H1 (cell line): Measurements from ENCODE around the gene HBQ1. TPM values are rescaled to one million over a fixed set of nuclear protein-coding genes. Genes with fewer than 3 reads are reported as not detected.
A peak's percentile ranks its signal among the peaks of the same experiment; 100 is the strongest.

ENCODE experiments used
- CTCF ChIP-seq, 3 experiments: IDR thresholded peaks; 1 replicate in 2 of 3; 2 replicates in 1 of 3; pipeline versions ENCODE4 v1.5.1 to v1.6.1; 2011; ENCODE audit warnings: low read length in 3 of 3, mild to moderate bottlenecking in 3 of 3, inconsistent platforms in 2 of 3, low read depth in 1 of 3, moderate library complexity in 1 of 3; ENCODE audit not compliant: insufficient read depth in 1 of 3; ENCODE audit errors: control extremely low read depth in 1 of 3
- EZH2 ChIP-seq: fragments of 200-600 bp; sonication (generic); IDR thresholded peaks from 2 replicates; pipeline ENCODE4 v1.7.1; 2012; ENCODE audit warnings: low read depth, mild to moderate bottlenecking, moderate library complexity, low read length, inconsistent platforms; ENCODE audit not compliant: severe bottlenecking
- FOSL1 ChIP-seq: IDR thresholded peaks from 2 replicates; pipeline ENCODE4 v1.6.1; 2011; ENCODE audit warnings: mild to moderate bottlenecking, low read depth, low read length, moderate library complexity; ENCODE audit not compliant: insufficient read depth
- GABPA ChIP-seq: IDR thresholded peaks from 2 replicates; pipeline ENCODE4 v1.6.1; 2011; ENCODE audit warnings: mild to moderate bottlenecking, low read length, moderate library complexity, borderline replicate concordance; ENCODE audit not compliant: insufficient read depth
- HDAC2 ChIP-seq, 2 experiments: fragments of 300-600 bp in 1 of 2; sonication (generic) in 1 of 2; IDR thresholded peaks; 2 replicates each; pipeline ENCODE4 v1.6.1; 2011 to 2012; ENCODE audit warnings: low read depth in 2 of 2, low read length in 2 of 2, mild to moderate bottlenecking in 2 of 2, moderate library complexity in 2 of 2, borderline replicate concordance in 1 of 2, inconsistent platforms in 1 of 2
- NRF1 ChIP-seq: IDR thresholded peaks from 2 replicates; pipeline ENCODE4 v1.6.1; 2011; ENCODE audit warnings: mild to moderate bottlenecking, low read depth, low read length, improper control_type of control experiment
- PHF8 ChIP-seq: fragments of 200-600 bp; sonication (generic); conservative IDR thresholded peaks from 2 replicates; pipeline ENCODE4 v1.7.1; 2012; ENCODE audit warnings: low read depth, mild to moderate bottlenecking, inconsistent platforms, low read length, moderate library complexity
- POLR2AphosphoS5 ChIP-seq: IDR thresholded peaks from 2 replicates; pipeline ENCODE4 v1.6.1; 2011; ENCODE audit warnings: low read depth, low read length
- TAF7 ChIP-seq: optimal IDR thresholded peaks from 2 replicates; pipeline ENCODE3; 2011; ENCODE audit warnings: low read depth, mild to moderate bottlenecking, inconsistent platforms, low read length, moderate library complexity, borderline replicate concordance
- polyA plus RNA-seq, 7 experiments: library from polyadenylated mRNA; depleted of rRNA in 3 of 7; stranded (reverse) in 5 of 7; unstranded in 2 of 7; fragments of >200 nt in 5 of 7; fragments of 200-250 nt in 2 of 7; gene quantifications; 1 replicate in 5 of 7; 2 replicates in 1 of 7; 4 replicates in 1 of 7; pipeline versions ENCODE4 v1.2.1 to v1.2.3, GENCODE V29; 2011 to 2013; ENCODE audit warnings: missing spikeins in 2 of 7, mixed read lengths in 2 of 7
- total RNA-seq: library from RNA; stranded (reverse); fragmentation: NEBNext Ultra II Directional; extraction: Animal tissue kit (Norgen Biotek cat#: 25700); gene quantifications from 2 replicates; pipeline ENCODE4 v1.2.1, GENCODE V29; 2021
- TF ChIP-seq, protein P1 (sequence below): IDR thresholded peaks from 2 replicates; pipeline ENCODE4 v1.6.1; 2011; ENCODE audit warnings: low read length, improper control_type of control experiment

Gene HBQ1
- total and polyA plus RNA-seq, 2 of the 8 experiments (the other 6 are each of a cell fraction or from before 2014, with no cell fraction given): 2.9 to 17.1 TPM

DNA sequence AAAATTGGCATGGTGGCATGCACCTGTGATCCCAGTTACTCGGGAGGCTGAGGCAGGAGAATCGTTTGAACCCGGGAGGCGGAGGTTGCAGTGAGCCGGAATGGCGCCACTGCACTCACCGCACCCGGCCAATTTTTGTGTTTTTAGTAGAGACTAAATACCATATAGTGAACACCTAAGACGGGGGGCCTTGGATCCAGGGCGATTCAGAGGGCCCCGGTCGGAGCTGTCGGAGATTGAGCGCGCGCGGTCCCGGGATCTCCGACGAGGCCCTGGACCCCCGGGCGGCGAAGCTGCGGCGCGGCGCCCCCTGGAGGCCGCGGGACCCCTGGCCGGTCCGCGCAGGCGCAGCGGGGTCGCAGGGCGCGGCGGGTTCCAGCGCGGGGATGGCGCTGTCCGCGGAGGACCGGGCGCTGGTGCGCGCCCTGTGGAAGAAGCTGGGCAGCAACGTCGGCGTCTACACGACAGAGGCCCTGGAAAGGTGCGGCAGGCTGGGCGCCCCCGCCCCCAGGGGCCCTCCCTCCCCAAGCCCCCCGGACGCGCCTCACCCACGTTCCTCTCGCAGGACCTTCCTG lies at the start of gene HBQ1 (continued):
- TF ChIP-seq CTCF (IDR thresholded peaks at IDR 0.05; ENCODE audit: control extremely low read depth in 1 of 3, insufficient read depth in 1 of 3, low read depth in 1 of 3, low read length in 3 of 3): peak; percentile 68 to 81 (median 71)
- TF ChIP-seq FOSL1: no peak
- TF ChIP-seq NRF1: peak; percentile 44
- TF ChIP-seq PHF8: no peak
- peak; percentile 42 for TF ChIP-seq EZH2
- TF ChIP-seq TAF7: no peak
- peak in 1 of 2 experiments; percentile 54; a peak in 1 of 4 replicates for TF ChIP-seq HDAC2 (IDR thresholded peaks at IDR 0.05; ENCODE audit: borderline replicate concordance in 1 of 2, low read depth in 2 of 2, low read length in 2 of 2)
- TF ChIP-seq, protein P1, sequence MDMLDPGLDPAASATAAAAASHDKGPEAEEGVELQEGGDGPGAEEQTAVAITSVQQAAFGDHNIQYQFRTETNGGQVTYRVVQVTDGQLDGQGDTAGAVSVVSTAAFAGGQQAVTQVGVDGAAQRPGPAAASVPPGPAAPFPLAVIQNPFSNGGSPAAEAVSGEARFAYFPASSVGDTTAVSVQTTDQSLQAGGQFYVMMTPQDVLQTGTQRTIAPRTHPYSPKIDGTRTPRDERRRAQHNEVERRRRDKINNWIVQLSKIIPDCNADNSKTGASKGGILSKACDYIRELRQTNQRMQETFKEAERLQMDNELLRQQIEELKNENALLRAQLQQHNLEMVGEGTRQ: no peak
- peak; percentile 64; the same call in 1 of the 2 replicates for TF ChIP-seq GABPA
- TF ChIP-seq POLR2AphosphoS5: 0 out of 2 replicates have a peak, but pooled peaks have one; percentile 11
